ENCODE data around the gene DNAJA4.

The DNAJA4 gene

GRCh38 chr15:78315686-78316282 is 51.4 kb downstream of the DNAJA4 start:
- peak; percentile 81 for ATAC-seq
- TF ChIP-seq, protein P1, sequence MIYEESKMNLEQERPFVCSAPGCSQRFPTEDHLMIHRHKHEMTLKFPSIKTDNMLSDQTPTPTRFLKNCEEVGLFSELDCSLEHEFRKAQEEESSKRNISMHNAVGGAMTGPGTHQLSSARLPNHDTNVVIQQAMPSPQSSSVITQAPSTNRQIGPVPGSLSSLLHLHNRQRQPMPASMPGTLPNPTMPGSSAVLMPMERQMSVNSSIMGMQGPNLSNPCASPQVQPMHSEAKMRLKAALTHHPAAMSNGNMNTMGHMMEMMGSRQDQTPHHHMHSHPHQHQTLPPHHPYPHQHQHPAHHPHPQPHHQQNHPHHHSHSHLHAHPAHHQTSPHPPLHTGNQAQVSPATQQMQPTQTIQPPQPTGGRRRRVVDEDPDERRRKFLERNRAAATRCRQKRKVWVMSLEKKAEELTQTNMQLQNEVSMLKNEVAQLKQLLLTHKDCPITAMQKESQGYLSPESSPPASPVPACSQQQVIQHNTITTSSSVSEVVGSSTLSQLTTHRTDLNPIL (CRISPR knock-in tag; IDR thresholded peaks at IDR 0.05; ENCODE audit: low read depth), result no peak
- no peak for TF ChIP-seq ZFP3 (CRISPR knock-in tag; IDR thresholded peaks at IDR 0.05)
- TF ChIP-seq ZC3H10 (CRISPR knock-in tag; IDR thresholded peaks at IDR 0.05), result no peak

GRCh38 chr15:78316283-78317083 is 52.1 kb downstream of the DNAJA4 start:
- ATAC-seq, result no peak
- TF ChIP-seq ZNF8 (CRISPR knock-in tag; IDR thresholded peaks at IDR 0.05) (no peak), GLIS3 (CRISPR knock-in tag; IDR thresholded peaks at IDR 0.05) (no peak), TSHZ2 (CRISPR knock-in tag; IDR thresholded peaks at IDR 0.05) (no peak)

GRCh38 chr15:78317145-78317836 is 52.9 kb downstream of the DNAJA4 start:
- TF ChIP-seq BACH2 (CRISPR knock-in tag; IDR thresholded peaks at IDR 0.05; ENCODE audit: borderline replicate concordance), result no peak
- no peak for TF ChIP-seq GLIS3 (CRISPR knock-in tag; IDR thresholded peaks at IDR 0.05)
- no peak for TF ChIP-seq ESRRG (CRISPR knock-in tag; IDR thresholded peaks at IDR 0.05)
- TF ChIP-seq TCF4 (CRISPR knock-in tag; IDR thresholded peaks at IDR 0.05; ENCODE audit: borderline replicate concordance), result no peak
- TF ChIP-seq RARB (CRISPR knock-in tag; IDR thresholded peaks at IDR 0.05), result no peak
- no peak for TF ChIP-seq ZFP30 (CRISPR knock-in tag; IDR thresholded peaks at IDR 0.05)
- TF ChIP-seq ZNF70 (CRISPR knock-in tag; IDR thresholded peaks at IDR 0.05), result no peak
- TF ChIP-seq, protein P2, sequence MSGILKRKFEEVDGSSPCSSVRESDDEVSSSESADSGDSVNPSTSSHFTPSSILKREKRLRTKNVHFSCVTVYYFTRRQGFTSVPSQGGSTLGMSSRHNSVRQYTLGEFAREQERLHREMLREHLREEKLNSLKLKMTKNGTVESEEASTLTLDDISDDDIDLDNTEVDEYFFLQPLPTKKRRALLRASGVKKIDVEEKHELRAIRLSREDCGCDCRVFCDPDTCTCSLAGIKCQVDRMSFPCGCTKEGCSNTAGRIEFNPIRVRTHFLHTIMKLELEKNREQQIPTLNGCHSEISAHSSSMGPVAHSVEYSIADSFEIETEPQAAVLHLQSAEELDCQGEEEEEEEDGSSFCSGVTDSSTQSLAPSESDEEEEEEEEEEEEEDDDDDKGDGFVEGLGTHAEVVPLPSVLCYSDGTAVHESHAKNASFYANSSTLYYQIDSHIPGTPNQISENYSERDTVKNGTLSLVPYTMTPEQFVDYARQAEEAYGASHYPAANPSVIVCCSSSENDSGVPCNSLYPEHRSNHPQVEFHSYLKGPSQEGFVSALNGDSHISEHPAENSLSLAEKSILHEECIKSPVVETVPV (CRISPR knock-in tag; IDR thresholded peaks at IDR 0.05), result no peak
- no peak for TF ChIP-seq ISL1 (CRISPR knock-in tag; IDR thresholded peaks at IDR 0.05)
- no peak for TF ChIP-seq TOX (CRISPR knock-in tag; IDR thresholded peaks at IDR 0.05; ENCODE audit: borderline replicate concordance)
- TF ChIP-seq PATZ1 (CRISPR knock-in tag; IDR thresholded peaks at IDR 0.05; ENCODE audit: borderline replicate concordance), result no peak
- no peak for TF ChIP-seq SNAI2 (CRISPR knock-in tag; IDR thresholded peaks at IDR 0.05)
- TF ChIP-seq OSR1 (CRISPR knock-in tag; IDR thresholded peaks at IDR 0.05), result no peak
- peak; percentile 59 for ATAC-seq

DNA sequence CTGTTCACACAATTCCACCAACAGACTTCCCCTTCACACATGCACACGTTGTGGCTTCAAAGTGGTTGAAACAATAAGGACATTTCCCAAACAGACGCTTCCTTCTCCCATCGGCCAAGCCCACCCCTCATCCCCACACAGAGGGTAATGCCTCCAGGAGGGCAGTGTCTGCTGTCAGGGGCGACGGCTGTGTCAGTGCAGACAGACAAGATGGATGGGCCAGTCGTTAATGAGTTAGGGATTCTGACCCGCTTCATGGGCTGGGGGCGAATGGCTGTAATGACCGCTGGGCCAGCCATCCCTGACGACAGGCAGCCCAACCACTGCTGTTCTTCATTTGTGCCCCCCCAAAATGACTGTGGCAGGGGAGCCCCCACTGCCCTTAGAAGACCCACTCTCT is 55.2 kb downstream of the DNAJA4 start:
- TF ChIP-seq RARB (CRISPR knock-in tag; IDR thresholded peaks at IDR 0.05) (no peak), GLIS3 (CRISPR knock-in tag; IDR thresholded peaks at IDR 0.05) (no peak), ESRRG (CRISPR knock-in tag; IDR thresholded peaks at IDR 0.05) (no peak), ZNF70 (CRISPR knock-in tag; IDR thresholded peaks at IDR 0.05) (no peak), OSR1 (CRISPR knock-in tag; IDR thresholded peaks at IDR 0.05) (no peak), ZFP3 (CRISPR knock-in tag; IDR thresholded peaks at IDR 0.05) (no peak), ISL1 (CRISPR knock-in tag; IDR thresholded peaks at IDR 0.05) (no peak), SNAI2 (CRISPR knock-in tag; IDR thresholded peaks at IDR 0.05) (no peak), TCF4 (CRISPR knock-in tag; IDR thresholded peaks at IDR 0.05; ENCODE audit: borderline replicate concordance) (no peak), ZC3H10 (CRISPR knock-in tag; IDR thresholded peaks at IDR 0.05) (no peak), ZNF565 (CRISPR knock-in tag; conservative IDR thresholded peaks at IDR 0.05; ENCODE audit: low read depth) (no peak), BACH2 (CRISPR knock-in tag; IDR thresholded peaks at IDR 0.05; ENCODE audit: borderline replicate concordance) (no peak), POU6F1 (CRISPR knock-in tag; IDR thresholded peaks at IDR 0.05; ENCODE audit: borderline replicate concordance, low read depth) (no peak), ZFP30 (CRISPR knock-in tag; IDR thresholded peaks at IDR 0.05) (no peak), CSDC2 (CRISPR knock-in tag; IDR thresholded peaks at IDR 0.05) (no peak)
- TF ChIP-seq, protein P1 (CRISPR knock-in tag; IDR thresholded peaks at IDR 0.05; ENCODE audit: low read depth), result no peak
- ATAC-seq, result no peak
